Gastrocnemius medialis (tissue), 4 donors: ENCODE data around the gene VKORC1L1.

Experiments
- POLR2A ChIP-seq, 2 donors: fragments of 450-650 bp; IDR thresholded peaks; one replicate each; pipeline ENCODE4 v1.6.1; 2017; ENCODE audit warnings: antibody characterized with exemption in 2 of 2, mild to moderate bottlenecking in 2 of 2, moderate library complexity in 2 of 2
- TF ChIP-seq, protein P1 (sequence below), 5 experiments: fragments of 450-650 bp in 3 of 5; fragments of 200-600 bp in 2 of 5; sonication (generic) in 2 of 5; IDR thresholded peaks in 4 of 5; conservative IDR thresholded peaks in 1 of 5; 1 replicate in 4 of 5; 2 replicates in 1 of 5; pipeline ENCODE4 v1.5.1; 2016 to 2019; ENCODE audit warnings: antibody characterized with exemption in 5 of 5, mild to moderate bottlenecking in 3 of 5, moderate library complexity in 3 of 5

DNA sequence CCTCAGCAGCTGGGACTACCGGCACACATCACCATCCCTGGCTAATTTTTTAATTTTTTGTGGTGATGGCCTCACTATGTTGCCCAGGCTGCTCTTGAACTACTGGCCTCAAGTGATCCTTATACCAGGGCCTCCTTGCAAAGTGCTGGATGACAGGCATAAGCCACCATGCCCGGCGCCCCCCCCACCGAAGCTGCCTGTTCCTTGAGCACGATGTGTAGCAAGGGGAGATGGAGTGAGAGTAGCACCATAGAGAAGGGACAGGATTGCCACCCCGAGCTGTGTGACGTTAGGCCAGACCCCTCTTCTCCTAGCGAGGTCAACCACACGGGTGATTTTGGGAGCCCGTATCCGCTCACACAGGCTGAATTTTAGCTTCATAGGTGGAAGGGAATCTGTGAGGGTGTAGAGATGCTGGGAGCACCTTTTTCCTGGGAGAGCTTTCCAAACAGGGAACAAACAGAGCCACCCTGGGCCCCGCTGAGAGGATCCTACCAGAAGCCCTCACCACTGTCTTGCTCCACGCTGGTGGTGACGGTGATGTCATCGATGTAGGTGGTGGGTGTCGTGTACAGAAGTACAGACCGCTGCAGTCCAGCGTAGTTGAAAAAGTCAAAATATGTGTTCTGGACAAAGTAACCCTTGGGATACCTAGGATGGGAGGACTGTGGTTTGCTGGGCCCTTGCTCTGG lies 106.2 kb downstream of the VKORC1L1 start:
- TF ChIP-seq, protein P1, sequence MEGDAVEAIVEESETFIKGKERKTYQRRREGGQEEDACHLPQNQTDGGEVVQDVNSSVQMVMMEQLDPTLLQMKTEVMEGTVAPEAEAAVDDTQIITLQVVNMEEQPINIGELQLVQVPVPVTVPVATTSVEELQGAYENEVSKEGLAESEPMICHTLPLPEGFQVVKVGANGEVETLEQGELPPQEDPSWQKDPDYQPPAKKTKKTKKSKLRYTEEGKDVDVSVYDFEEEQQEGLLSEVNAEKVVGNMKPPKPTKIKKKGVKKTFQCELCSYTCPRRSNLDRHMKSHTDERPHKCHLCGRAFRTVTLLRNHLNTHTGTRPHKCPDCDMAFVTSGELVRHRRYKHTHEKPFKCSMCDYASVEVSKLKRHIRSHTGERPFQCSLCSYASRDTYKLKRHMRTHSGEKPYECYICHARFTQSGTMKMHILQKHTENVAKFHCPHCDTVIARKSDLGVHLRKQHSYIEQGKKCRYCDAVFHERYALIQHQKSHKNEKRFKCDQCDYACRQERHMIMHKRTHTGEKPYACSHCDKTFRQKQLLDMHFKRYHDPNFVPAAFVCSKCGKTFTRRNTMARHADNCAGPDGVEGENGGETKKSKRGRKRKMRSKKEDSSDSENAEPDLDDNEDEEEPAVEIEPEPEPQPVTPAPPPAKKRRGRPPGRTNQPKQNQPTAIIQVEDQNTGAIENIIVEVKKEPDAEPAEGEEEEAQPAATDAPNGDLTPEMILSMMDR (IDR thresholded peaks at IDR 0.05 in 4 of 5, conservative IDR thresholded peaks at IDR 0.05 in 1 of 5), result no peak
- no peak for TF ChIP-seq POLR2A (IDR thresholded peaks at IDR 0.05)
